NCI-H1436 treated with DMSO at 0.1 percent for 48 hours (cell line): ENCODE measurements around the gene KCNH1.

Experiments
- DNase-seq: peaks from one replicate; lab custom pipeline; 2025; lab: John Stamatoyannopoulos, UW

Gene KCNH1

DNA sequence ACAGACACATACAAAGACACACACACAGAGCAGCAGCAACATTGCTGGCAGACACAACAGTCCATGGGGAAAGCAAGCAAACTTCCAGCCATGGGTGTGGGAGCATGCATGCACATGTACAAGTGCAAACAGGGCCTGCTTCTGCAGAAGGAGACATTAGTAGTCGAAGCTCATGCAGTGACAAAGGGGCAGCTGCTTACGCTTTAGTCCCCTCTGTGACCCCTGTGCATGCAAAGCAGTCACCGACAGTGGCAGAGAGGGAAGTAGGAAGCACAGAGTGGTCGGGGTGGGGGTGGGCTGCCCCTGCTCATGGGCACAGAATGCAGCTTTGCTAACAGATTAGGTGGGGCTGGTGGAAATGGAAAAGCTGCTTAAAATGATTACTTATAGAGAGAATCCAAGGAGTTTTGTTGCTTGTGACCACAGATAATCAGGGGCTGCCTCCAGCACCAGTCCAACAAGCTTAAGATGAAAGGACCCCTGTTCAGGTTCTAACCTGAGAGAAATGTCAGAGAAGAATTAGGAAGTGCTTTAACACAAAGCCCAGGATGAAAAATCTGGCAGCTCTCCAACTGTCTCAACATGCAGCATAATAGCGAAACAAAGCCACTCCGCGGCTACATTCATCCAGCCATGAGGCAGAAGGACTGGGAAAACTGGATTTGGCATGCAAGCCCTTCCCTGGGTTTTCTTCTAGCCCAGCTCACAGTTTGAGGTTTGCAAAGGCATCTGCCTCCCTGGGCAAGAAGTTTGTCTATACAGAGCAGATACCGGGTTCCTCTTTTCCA is 378.9 kb downstream of the KCNH1 start:
- DNase-seq: no peak

DNA sequence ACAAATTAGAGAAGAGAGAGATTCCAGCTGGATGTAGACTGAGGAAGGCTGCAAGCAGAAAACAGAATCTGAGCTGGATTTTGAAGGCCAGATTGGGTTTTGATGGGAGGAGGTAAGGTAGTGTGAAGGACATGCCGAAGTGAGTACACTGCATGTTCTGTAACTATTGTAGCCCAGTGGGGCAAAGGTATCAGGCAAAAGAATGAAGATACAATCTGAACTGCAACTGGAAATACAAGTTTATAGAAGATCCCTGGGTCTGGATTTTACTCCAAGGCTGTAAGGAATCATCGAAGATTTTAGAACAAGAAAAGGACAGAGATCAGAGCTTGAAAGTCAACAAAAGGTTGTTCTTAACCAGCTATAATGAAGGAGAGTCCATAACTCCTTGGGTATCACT is 382.0 kb downstream of the KCNH1 start:
- DNase-seq: no peak

- no peak for DNase-seq
Measured at GRCh38 chr1:210750468-210750867, 383.5 kb downstream of the KCNH1 start.

DNA sequence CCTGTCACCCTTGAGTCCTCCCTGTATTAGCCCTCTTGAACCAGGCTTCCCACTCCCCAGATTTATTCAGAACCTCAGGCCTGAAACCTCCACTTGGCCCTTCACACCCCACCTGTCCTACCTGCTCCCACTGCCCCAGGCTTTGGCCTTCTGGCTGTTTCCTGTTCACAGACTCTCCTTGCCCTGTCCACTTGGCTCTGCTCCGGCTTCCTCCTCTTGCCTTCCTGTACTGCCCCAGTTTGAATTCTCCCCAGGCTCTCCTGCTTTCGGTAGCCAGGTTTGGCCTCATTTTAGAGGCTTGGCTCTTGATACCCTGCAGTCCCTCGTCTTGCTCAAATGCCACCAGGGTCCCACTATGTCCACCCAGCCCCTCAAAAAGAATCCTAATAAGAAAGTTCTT is 385.2 kb downstream of the KCNH1 start:
- DNase-seq: no peak

DNA sequence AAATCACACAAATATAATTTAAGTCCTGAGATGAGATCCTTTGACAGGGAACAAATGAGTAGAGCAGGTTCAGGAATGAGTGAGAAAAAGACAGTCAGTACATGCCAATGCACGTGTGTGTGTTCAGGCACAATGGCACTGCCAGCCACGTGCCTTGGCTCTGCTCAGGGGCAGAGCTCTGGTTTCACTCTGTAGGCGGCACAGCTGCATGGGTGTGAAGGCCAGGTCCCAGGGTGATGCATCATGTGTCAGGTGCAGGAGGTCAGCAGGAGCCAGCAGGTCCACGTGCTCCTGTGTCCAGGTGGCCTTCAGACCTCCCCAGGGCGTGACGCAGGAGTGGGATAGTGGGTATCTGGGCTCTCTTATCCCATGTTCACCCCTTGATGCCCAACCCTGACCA is 386.1 kb downstream of the KCNH1 start:
- DNase-seq: no peak

DNA sequence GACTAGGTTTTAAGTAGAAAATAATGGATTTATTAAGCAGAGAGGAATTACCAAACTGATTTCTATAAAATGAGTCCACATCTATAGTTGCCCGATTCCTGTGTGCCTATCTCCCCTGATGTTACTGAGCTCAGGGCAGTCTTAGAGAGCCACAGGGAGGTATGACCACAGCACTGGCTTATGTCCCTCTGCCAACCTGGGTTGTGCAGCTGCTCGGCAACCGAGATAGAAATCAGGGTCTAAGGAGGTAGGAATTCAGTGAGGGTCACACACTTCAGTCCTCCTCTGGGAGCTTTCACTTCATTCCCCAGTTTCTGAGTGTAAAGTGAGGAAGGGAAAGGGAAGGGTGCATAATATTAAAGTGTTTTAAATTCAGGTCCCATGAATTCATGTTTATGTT is 386.8 kb downstream of the KCNH1 start:
- DNase-seq: no peak

DNA sequence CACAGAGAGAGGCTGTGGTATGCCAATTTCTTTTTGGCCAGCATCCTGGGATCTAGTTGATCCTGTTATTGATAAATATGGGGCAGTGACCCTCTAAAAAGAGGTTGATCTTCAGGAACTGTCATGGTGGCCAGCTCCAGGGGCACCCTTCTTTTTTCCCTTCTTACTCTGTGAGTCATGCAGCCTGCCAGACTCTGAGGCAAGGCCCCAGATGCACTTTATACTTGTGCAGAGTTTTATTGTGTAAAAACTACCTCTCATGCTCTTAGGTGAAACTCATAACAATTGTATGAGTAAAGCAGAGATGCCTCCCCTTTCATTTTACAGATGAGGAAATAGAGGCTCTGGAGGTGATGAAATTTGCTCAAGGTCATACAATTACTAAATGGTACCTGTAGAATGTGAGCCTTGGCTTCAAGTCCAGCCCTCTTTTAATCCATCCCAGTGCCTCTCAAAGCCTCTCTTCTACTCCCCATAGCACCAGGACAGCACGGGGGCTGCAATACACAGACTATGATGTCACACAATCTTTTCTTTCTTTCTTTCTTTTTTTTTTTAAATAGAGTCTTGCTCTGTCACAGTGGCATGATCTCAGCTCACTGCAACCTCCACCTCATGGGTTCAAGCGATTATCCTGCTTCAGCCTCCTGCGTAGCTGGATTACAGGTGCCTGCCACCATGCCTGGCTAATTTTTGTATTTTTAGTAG is 387.8 kb downstream of the KCNH1 start:
- no peak for DNase-seq

GRCh38 chr1:210743038-210743437 is 390.9 kb downstream of the KCNH1 start:
- no peak for DNase-seq

- no peak for DNase-seq
Measured at GRCh38 chr1:210741564-210741963, 392.4 kb downstream of the KCNH1 start.

- DNase-seq: no peak
Measured at GRCh38 chr1:210739627-210740026, 394.3 kb downstream of the KCNH1 start.

DNA sequence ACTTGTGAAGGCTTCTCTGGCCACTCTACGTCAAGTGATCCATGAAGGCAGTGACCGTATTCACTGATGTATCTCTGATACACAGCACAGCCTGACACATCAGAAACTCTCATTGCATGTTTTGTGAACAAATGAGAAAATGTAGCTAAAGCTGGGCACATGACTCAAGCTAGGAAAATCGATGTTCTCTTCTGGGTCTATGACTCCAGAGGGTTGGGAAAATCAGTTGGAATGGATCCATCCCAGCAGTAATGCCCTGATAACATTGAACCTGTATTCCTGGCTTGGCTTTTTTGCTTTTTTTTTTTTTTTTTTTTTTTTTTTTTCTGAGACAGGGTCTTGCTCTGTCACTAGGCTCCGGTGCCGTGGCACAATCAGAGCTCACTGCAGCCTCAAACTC is 395.7 kb downstream of the KCNH1 start:
- DNase-seq: no peak

DNA sequence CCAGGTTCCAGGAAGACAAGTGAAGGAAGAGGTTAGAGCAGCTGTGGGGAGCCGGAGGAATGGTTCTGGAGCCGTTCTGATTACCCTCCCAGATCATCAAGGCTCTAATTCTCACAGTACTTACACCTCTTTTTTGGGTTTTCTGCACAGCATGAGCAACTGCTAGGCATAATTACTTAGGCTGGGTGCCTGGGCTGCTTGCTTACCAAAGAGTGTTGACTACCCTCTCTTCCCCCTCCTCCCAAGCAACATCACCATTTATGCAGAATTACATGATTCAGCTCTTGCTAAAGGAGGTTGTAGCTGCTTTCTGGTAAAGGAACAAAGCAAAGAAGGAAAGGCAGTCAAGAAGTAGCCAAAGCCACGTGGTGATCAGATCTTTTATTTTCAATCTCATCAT is 397.2 kb downstream of the KCNH1 start:
- no peak for DNase-seq

- DNase-seq: no peak
Measured at GRCh38 chr1:210731597-210731996, 402.4 kb downstream of the KCNH1 start.

DNA sequence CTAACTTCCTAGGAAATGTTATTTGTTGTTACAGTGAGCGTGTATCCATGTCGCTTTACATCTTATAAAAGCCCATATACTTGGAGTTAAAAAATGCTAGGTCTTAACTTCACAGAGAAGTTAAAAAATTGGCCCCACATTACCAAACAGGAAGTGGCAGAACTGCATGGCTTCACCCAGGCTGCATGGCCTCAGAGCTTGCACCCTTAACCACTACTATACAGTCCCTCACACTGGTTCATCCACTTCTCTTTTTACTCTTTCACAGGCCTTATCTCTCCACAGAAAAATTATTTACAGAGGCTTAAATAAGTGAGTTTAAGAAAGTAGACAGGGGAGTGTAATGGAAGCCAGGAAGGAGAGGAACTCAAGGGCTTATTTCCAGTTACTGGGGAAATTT is 402.8 kb downstream of the KCNH1 start:
- no peak for DNase-seq

DNA sequence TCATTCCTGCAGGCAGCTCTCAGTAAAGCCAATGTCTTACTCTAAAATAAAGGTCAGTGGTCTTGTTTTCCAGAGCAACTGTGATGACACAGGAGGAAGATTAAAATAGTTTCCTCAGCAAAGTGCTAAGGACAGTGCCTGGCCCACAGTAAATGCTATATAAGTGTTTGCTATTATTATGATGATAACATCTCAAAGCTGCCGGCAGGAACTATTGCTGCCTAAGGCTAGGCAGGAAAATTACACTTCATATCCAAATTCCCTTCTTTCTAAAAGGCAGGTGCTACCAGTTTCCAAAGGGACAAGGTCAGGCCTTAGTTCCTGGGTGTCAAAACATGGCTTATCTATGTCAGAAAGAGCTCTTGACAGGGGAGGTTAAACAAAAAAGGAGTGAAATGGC is 403.9 kb downstream of the KCNH1 start:
- DNase-seq: no peak

GRCh38 chr1:210728437-210729149 is 405.4 kb downstream of the KCNH1 start:
- no peak for DNase-seq

DNA sequence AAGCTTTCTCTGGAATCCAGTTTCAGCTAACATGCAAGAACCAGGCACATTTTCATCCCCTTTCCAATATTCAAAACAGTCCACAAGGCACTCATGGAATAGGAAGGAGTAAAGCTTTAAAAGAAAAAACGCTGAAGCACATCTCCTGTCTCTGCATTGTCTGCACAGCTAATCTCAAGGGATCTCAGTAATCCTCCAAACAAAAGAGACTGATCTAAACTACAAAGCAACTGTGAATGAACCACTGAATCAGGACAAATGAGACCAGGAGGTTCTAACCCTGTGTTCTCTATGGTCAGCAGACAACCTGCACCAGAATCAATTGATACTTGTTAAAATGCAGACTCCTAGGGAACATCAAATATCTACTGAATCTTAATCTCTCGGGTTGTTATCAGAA is 406.2 kb downstream of the KCNH1 start:
- no peak for DNase-seq

GRCh38 chr1:210726621-210727020 is 407.3 kb downstream of the KCNH1 start:
- DNase-seq: no peak

GRCh38 chr1:210724768-210725167 is 409.2 kb downstream of the KCNH1 start:
- DNase-seq: no peak

- no peak for DNase-seq
Measured at GRCh38 chr1:210723646-210724045, 410.3 kb downstream of the KCNH1 start.

DNA sequence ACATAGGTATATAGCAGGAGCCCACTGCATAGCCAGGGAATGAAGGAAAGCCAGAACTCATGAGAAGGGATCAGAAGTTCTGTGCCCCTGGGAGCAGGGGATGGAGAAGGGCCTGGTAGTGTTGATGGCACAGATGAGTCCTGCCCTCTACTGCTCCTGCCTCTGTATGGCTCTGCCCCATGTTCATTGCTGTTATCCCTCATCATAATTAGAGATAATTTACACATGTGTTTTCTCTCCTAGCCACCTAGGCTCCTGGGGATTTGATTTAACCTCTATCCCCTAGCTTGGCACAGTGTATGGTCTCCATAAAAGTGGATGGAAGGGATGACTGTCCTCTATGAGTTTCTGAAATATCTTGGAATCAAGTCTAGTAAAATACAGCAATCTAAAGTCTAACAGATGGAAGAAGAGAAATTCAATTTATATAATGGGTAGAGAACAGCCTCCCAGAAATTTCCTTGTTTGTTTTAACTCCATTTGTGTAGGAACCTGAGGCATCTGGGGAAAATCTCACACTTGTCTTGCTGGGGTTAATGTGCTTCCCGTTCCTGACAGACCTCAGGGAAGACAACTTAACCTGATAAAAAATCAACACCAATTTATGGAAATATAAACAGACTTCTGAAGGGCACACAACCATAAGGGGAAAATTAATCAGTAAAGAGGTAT is 411.4 kb downstream of the KCNH1 start:
- no peak for DNase-seq

DNA sequence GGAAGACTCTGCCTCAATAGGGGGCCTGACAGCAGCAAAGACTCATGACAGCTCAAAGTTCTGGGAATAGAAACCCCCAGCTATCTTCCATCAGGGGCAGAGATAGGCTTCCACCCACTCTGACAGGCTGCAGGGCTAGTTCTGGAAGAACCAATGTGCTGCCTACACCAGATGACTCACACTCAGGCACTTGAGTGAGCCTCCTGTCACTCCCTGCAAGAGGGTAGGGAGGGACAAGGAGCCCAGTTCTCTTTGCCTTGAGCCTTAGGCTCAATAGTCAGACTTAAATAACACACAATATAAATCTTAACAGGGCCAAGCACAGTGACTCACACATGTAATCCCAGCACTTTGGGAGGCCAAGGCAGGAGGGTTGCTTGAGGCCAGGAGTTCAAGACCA is 418.9 kb downstream of the KCNH1 start:
- no peak for DNase-seq
